CMK (cell line): ENCODE results near the gene KANK2.
"Not testable (repeated sequence)": the region's sequence is repeated elsewhere in the genome, so short reads cannot be mapped to it uniquely, and the experiment has no call there.

ENCODE experiments used
- DNase-seq: peaks from one replicate; pipeline ENCODE4 v3.0.0-alpha.2; 2010; ENCODE audit warnings: low read depth

The KANK2 gene

DNA sequence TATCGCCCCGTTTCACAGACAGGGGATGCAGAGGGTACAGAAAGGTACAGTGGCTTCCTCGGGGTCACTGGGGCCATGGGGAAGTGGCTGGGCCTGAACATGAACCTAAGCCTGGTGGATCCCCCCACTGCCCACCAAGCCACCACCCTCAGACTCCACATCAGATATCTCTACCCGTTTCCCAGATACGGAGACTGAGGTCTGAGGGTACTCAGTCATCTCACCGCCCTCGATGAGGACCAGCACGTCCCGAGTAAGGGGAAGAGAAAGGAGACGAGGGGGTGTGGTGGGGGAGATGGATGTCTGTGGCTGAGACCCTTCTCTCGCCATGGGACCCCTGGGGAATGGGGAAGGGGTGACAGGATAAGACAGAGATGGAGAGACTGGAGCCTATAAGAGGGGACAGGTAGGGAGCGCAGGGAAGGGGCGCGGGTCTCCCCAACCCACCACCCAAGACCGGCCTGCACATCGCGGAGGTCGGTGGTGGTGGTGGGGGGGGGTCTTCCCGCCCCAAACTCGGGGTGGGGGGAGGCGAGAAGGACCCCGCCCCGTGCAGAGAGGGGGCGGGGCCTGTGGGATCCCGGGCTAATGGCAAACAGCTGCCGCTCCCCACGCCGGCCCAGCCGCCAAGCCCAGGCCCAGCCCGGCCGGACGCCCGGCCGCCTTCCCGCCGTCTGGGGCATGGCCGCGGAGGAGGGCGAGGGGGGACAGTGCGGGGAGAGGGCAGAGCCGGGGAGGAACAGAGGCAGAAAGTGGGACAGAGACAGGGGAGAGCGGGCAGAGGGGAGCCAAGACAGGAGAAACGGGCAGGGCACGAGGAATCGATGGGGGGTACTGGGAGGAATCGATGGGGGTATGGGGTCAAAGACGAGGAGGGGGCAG is 698 bp downstream of the KANK2 start:
- no peak for DNase-seq

DNA sequence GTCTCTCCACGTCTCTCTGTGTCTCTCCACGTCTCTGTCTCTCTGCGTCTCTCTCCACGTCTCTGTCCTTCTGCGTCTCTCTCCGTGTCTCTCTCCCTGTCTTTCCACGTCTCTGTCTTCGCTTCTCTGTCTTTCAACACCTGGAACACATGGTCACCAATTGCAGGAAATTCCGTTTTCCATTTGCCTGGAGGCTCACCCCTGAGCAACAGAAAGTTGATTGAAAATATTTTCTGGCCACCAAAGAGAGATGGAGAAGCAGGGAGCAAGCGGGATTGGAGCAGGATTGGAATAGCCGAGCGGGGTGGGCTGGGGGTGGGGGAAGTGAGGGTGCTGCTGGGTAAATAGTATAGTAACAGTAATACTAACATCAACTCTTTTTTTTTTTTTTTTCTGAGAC is 1.7 kb downstream of the KANK2 start:
- DNase-seq = no peak

DNA sequence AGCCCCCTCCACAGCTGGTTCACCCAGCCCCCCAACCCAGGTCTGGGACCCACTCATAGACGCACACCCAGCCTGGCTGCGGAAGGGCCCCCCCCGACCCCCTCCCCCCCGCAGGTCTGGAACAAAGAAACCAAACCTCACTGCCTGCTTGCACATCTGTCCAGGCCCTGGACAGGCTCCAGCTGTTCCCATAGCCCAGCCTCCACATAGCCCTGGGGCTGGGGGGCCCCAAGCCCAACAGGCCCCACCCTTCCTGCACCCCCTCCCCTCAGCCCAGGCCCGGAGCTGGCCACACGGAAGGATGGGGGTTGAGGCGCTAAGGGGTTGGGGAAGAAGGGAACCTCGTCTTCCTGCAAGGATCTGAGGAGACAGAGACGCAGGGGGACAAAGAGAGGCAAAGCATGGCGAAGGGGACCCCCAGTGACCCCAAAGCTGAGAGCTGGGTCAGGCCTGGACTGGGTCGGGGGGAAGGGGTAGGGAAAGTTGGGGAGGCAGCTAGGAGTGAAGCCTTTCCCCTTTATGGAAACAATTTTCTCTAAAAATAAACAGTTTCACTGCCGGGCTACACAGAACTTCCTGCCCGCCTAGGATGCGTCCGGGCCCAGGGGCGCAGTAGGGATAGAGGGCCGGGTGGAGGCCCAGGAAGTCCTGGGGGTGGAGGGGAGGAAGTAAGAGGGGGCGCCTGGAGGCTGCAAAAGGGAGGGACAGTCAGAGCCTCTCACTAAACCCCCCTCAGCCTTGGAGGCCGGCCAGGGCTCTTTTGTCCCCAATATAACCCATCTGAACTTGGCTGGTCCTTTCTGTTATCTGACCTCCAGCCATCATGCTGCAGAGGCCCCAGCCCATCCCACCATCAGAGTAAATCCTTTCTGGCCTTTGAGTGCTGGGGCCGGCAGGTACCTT is 2.4 kb downstream of the KANK2 start:
- DNase-seq = no peak

DNA sequence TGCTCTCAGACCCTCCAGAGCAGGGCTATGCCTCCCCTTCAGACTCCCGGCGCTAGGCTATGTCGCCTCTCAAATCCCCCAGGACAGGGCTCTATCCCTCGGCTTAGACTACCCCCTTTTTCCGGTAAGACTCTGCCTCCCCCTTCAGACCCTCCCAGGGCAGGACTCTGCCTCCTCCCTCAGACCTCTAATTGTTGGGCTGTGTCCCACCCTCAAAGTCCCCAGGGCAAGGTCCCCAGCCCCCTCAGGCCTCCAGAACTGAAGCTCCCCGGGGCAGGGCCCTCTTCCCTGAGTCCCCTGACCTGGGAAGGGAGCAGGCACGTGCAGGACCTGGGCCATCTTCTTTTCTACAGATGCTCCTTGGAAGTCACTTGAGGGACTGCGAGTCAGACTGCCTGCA is 3.2 kb downstream of the KANK2 start:
- no peak for DNase-seq

DNA sequence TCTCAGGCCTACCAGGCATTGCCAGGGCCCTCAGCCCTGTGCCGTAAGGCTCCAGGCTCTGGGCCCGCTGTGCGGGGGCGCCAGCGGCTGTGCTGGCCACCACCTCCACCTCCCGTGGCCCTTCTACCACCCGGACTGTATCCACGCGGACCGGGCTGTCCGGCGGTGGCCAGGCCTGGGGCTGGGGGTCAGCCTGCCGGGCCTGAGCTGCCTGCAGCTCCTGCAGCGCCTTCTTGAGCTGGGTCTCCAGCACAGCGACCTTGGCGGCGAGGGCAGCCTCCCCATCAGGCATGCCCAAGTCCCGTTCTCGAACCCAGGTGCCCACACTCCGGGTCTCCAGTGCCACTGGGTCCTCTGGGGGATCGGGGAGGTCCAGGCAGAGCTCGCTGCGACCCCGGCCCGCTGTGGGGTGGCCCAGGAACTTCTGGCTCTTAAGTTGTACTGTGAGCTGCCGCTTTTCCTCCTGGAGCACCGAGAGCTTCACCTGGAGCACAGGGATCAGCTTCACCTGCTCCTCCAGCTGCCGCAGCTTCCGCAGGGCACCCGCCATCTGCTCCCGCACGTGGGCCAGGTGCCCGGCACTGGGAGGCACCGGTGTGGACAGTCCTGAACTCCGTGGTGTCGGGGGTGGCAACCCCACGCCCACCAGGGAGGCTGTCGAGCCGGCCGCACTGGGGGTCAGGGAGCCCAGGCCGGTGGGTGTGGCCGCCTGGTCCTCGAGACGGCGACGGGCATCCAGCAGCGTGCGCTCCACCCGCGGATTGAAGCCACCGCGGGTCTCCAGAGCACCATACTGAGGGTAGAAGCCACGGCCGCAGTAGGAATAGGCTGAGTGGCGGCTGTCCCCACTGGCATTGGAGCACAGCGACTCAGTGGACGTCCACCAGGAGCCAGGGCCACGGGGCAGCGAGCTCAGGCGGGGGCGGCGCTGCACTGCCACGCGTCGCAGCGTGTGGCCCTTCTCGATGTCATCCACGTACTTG is 4.1 kb downstream of the KANK2 start:
- DNase-seq = no peak

DNA sequence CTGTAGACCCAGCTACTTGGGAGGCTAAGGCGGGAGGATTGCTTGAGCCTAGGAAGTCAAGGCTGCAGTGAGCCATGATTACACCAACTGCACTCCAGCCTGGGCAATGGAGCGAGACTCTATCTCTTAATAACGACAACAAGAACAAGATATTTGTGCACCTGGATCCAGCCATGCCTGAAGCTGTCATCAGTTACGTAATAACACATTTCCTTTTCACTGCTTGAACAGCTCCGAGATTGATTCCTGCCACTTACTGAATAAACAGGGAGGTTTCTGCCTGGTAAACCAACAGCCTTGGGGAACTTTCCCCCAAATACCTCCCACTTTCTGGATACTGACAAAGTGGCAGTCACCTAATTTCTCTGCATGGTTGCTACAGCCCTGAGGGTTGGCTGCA is 5.4 kb downstream of the KANK2 start:
- no peak for DNase-seq

DNA sequence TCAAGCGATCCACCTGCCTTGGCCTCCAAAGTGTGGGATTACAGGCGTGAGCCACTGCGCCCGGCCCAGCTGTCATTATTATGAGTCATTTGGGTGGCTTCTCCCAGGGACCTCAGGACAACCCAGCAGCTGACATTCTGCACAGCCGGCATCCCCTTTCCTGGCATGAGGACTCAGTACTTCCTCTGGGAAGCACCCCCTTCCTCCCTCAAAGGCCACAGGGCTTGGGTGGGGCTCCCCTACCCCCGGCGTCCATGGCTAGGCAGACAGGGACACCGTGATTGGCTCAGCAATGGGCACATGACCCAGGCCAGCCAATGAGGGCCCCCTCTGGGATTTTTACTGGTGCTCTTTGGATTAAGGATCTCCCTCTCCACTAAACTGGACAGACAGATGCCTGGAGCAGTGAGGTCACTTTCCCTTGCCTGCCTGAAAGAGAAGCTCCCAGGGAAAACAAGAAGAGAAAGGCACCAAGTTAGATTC is 6.0 kb downstream of the KANK2 start:
- DNase-seq = no peak

DNA sequence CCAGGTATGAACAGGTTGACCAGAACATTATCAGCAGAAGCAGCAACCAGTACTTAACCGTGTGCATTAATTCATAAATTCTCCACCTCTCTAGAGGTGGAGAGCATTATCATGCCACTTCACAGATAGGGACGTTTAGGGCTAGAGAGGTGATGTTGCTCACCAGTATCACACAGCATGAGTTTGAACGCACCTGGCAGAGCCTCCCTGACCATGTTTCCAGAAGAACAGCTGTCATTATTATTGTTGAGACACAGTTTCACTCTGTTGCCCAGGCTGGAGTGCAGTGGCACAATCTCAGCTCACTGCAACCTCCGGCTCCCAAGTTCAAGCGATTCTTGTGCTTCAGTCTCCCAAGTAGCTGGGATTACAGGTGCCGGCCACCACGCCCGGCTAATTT is 6.8 kb downstream of the KANK2 start:
- DNase-seq = no peak

DNA sequence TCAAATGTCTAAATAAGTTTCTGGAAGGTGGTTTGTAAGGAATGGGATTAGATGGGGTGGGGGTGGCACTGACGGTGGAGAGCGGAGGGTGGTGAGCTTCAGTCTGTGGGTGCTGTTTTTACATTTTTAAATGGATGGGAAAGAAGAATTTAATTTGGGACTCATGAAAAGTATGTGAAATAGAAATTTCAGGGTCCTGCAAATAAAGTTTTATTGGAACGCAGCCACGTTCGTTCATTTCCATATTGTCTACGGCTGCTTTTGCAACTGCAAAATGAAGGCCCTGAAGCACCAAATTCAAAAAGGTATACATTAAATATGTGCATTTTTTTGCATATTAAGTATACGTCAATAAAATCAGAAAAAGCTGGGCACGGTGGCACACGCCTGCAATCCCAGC is 9.9 kb downstream of the KANK2 start:
- DNase-seq = no peak

DNA sequence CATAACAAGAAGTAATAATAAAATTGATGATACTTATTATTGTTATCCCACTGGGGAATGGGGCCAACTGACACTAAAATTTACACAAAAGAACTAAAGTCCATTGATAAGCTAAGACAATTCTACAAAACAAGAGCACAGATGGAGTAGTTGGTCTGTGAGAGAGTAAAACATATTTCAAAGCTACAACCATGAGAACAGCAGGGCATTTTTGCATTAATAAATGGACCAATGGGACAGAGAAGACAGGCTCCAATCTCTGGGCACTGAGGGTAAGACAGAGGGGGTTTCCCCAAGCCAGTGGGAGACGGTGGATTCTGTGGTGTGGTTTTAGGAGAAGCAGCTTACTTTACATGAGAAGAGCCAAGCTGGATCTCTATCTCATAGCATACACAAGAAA is 14.4 kb downstream of the KANK2 start:
- no peak for DNase-seq

DNA sequence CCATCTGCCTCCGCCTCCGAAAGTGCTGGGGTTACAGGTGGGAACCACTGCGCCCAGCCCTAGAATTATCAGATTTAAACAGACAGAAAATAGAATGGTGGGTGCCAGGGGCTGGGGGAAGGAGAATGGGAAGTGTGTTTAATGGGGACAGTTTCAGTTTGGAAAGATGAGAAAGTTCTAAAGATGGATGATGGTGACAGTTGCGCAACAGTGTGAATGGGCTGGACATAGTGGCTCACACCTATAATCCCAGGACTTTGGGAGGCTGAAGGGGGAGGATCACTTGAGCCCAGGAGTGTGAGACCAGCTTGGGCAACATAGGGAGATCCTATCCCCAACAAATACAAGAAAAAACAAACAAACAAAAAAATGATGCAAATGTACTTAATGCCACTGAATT is 15.9 kb downstream of the KANK2 start:
- no peak for DNase-seq

DNA sequence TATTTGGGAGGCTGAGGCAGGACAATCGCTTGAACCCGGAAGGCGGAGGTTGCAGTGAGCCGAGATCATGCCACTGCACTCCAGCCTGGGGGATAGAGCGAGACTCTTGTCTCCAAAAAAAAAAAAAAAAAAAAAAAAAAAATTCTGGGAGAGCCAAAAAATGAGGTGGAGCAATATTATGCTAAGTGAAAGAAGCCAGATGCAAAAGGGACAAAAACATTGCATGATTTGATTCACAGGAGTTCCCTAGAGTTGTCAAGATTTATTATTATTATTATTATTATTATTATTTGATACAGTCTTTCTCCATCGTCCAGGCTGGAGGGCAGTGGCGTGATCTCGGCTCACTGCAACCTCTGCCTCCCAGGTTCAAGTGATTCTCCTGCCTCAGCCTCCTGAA is 16.4 kb downstream of the KANK2 start:
- not testable (repeated sequence) for DNase-seq

DNA sequence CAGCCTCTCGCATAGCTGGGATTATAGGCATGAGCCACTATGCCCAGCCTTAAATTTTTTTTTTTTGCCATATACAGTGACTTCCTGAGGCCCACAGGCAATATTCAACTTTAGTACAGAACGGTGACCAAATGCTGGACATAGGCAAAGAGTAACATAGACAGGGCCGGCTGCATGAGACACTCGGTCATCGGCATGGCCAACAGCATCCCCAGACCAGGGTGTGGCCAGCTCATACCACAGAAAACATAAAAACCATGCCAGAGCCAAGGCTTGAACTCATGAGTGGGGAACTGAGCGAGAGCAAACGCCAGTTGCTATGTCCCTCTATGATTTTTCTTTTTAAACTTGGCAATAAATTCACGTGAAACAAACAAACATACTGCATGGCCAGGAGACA is 17.0 kb downstream of the KANK2 start:
- DNase-seq = no peak

DNA sequence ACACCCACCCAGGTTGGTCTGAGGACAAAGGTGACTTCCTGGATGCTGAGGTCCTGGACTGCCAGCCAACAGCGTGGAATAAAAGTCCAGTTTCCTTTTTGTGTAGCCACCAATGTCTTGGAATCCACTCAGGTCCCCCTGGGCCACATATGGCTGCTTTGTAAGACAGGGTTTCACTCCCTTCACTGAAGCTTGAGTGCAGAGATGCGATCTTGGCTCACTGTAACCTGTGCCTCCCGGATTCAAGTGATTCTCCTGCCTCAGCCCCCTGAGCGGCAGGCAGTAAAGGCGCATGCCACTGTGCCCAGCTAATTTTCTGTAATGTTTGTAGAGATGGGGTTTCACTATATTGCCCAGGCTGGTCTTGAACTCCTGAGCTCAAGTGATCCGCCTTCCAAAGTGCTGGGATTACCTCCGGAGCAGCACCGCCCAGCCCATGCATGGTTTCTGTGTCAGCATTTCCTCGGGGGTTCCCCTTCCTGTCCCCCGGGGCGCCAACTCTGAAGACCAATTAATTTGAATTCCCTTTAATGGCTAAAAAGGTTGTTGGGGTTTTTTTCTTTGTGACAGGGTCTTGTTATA is 17.5 kb downstream of the KANK2 start:
- no peak for DNase-seq

DNA sequence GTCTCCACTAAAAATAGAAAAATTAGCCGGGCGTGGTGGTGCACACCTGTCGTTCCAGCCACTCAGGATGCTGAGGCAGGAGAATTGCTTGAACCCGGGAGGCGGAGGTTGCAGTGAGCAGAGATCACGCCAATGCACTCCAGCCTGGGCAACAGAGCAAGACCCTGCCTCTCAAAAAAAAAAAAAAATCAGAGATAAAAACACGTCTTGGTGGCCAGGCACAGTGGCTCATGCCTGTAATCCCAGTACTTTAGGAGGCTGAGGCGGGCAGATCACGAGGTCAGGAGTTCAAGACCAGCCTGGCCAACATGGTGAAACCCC is 18.2 kb downstream of the KANK2 start:
- DNase-seq = not testable (repeated sequence)

DNA sequence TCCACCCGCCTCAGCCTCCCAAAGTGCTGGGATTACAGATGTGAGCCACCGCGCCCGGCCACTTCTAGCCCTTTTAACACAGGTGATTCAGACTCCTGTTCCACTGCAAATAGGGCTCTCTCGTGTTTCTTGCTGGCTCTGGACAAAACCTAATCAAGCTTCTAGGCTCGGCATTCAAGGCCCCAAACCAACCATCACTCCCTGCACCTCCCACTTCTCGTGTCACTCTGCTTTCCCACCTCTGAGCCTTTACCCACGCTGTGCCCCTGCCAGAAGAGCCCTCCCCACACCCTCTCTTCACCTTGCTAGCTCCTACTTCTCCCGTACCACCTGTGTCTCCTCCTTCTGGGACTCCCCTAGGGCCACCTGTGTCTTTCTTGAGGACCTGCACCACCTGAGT is 19.8 kb downstream of the KANK2 start:
- no peak for DNase-seq

DNA sequence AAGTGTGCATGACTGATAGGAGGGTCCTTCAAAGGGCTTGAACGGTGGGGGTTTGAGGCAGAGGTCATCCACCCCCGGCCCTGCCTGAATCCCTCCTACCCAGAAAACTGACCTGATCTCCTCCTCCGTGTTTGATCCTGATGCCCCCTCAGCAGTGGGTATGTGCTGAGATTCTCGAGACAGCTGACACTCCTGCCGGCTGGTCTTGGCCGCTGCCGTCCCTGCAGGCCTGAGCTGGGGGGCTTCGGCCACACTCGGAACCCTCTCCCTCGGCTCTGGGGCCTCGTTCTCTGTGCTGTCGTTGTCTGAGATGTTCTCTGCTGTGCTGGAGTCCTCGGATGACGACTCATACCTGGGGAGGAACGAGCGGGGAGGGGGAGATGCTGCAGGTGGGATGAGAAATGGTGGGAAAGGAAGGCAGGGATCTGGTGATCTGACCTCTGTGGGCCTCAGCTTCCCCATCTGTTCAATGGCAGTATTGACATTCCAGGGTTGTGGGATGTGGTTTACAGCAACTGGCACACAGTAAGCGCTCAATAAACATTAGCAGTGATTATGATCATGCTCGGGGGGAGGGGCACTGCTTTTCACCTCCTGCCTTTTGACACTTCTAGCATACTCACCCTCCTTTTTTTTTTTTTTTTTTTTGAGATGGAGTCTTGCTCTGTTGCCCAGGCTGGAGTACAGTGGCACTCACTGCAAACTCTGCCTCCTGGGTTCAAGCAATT is 20.7 kb downstream of the KANK2 start:
- no peak for DNase-seq

DNA sequence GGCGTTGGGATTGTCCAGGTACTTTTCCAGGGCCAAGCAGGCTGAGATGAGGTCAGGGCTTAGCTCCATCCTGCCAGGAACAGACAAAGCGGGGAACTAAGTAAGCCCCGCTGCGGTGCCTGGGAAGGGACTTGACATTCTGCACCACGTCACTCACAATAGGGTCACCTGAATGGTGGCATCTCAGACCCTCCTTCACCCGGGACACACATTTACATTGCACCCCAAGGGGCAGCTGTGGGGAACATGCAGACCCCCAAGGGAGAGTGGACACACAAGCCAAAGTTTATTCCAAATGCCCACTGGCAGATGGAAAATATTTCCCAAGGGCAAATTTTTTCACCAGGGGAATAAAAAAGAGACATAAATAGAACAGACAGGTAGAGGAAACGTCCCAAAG is 21.4 kb downstream of the KANK2 start:
- DNase-seq = no peak

DNA sequence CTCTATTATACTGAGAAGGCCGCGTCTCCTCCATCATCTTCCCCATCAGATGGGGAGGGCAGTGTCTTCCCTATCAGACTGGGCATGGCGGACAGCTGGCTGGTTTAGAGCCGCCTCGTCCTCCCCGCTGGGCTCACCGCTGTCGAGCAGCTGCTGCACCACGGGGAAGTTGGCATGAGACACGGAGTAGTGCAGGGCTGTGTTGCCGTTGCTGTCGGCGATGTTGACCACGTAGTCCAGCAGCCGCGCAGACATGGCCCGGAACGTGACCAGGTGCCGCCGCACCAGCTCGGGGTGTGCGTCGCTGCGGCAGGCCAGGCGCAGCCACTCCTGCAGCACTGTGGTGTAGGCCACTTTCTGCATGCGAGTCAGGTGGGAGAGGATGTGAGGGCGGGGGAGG is 23.0 kb downstream of the KANK2 start:
- no peak for DNase-seq

DNA sequence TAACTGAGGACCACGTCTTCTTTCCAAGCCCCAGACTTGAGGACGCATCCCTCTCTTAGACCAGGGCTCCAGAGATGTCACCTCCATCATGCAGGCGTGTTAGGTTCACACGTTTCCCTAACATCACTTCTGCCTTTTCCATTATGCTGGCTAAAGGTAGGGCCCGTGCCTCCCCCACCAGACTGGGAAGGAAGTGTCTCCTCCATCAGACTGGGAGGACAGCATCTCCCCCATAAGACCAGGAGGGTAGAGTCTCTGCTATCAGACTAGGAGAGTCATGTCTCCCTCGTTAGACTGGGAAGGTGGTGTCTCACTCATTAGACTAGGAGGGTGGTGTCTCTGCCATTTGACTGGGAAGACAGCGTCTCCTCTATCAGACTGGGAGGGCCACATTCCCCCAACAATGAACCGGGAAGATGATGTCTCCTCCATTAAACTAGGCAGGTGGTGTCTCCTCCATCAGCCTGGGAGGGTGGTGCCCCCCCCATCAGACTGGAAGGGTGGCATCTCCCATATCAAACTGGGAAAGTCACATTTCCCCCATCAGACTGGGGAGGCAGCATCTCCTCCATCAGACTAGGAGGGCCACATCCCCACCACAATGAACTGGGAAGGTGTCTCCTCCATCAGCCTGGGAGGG is 23.7 kb downstream of the KANK2 start:
- DNase-seq = no peak
